Caco-2 (cell line): ENCODE measurements around the gene NPAS3. TPM values are rescaled to one million over a fixed set of nuclear protein-coding genes. Genes with fewer than 3 reads are reported as not detected.

Source experiments
- BruUV-seq: library from RNA; stranded (reverse); fragments of 400-500 nt; replicated peaks from 2 replicates; lab custom pipeline; 2021; lab: Mats Ljungman, UMichigan
- CTCF ChIA-PET: fragments of 300-600 bp; sonication (Branson Sonifier 250); formaldehyde crosslinking; loops from one replicate; lab custom pipeline; 2022; ENCODE audit warnings: antibody characterized with exemption; lab: Charles Lee
- POLR2A ChIA-PET: fragments of 300-600 bp; sonication (Branson Sonifier 250); formaldehyde crosslinking; loops from one replicate; lab custom pipeline; 2022; ENCODE audit warnings: antibody characterized with exemption; lab: Charles Lee
- DNase-seq, 2 experiments: peaks; one replicate each; pipeline versions ENCODE4 v3.0.0 to v3.0.0-alpha.2; 2020 to 2022
- H3K27me3 ChIP-seq: replicated peaks from 2 replicates; pipeline ENCODE4 v1.6.0; 2011; ENCODE audit warnings: low read length; ENCODE audit not compliant: control insufficient read depth, insufficient read depth
- H3K36me3 ChIP-seq: 2 replicates; pipeline ENCODE4 v1.5.1; 2011; ENCODE audit warnings: low read length; ENCODE audit not compliant: control insufficient read depth, insufficient read depth
- H3K4me1 ChIP-seq: fragments of 250-450 bp; sonication (Bioruptor Pico); 2 replicates; pipeline ENCODE4 v1.5.1; 2020; ENCODE audit warnings: mild to moderate bottlenecking
- H3K4me3 ChIP-seq: 2 replicates; pipeline ENCODE4 v1.5.1; 2011; ENCODE audit warnings: low read depth, mild to moderate bottlenecking, control low read depth, low read length
- H3K9me3 ChIP-seq: fragments of 250-450 bp; sonication (Bioruptor Pico); 2 replicates; pipeline ENCODE4 v1.5.1; 2020; ENCODE audit warnings: mild to moderate bottlenecking, moderate library complexity
- H3K27ac Mint-ChIP-seq: one replicate; pipeline ENCODE4 v1.8.0; 2022; ENCODE audit warnings: mixed read lengths; ENCODE audit not compliant: unreplicated experiment
- H3K27me3 Mint-ChIP-seq: one replicate; pipeline ENCODE4 v1.8.0; 2022; ENCODE audit warnings: mixed read lengths; ENCODE audit not compliant: insufficient read depth, unreplicated experiment
- H3K36me3 Mint-ChIP-seq: one replicate; pipeline ENCODE4 v1.8.0; 2022; ENCODE audit warnings: mild to moderate bottlenecking, mixed read lengths; ENCODE audit not compliant: insufficient read depth, unreplicated experiment
- H3K4me1 Mint-ChIP-seq: one replicate; pipeline ENCODE4 v1.8.0; 2022; ENCODE audit warnings: low read depth, mixed read lengths; ENCODE audit not compliant: unreplicated experiment
- H3K4me3 Mint-ChIP-seq: one replicate; pipeline ENCODE4 v1.8.0; 2022; ENCODE audit warnings: mild to moderate bottlenecking, moderate library complexity, mixed read lengths; ENCODE audit not compliant: unreplicated experiment
- H3K9me3 Mint-ChIP-seq: one replicate; pipeline ENCODE4 v1.8.0; 2022; ENCODE audit warnings: mixed read lengths; ENCODE audit not compliant: unreplicated experiment
- CTCF ChIP-seq, 2 experiments: fragments of 200-600 bp in 1 of 2; IDR thresholded peaks; 1 replicate in 1 of 2; 2 replicates in 1 of 2; pipeline versions ENCODE4 v1.5.1 to v1.8.0; 2011 to 2022; ENCODE audit warnings: antibody characterized with exemption in 1 of 2, control low read depth in 1 of 2, inconsistent platforms in 1 of 2, low read depth in 1 of 2, low read length in 1 of 2, mild to moderate bottlenecking in 1 of 2, moderate library complexity in 1 of 2; ENCODE audit not compliant: insufficient read depth in 1 of 2, severe bottlenecking in 1 of 2, unreplicated experiment in 1 of 2
- intact Hi-C: fragments of 100-400 bp; cut with micrococcal nuclease; formaldehyde crosslinking; loops from one replicate; pipeline ENCODE4 v1.10.0; 2022; ENCODE audit not compliant: unreplicated experiment
- total RNA-seq: library from RNA; stranded (reverse); gene quantifications from 2 replicates; pipeline ENCODE4 v1.2.3, GENCODE V29; 2022

The NPAS3 gene
- total RNA-seq, 1 experiment from 2014 or later = not detected

GRCh38 chr14:33851931-33852330, 913.3 kb downstream of the NPAS3 start:
- Mint-ChIP-seq H3K9me3 (no peaks in the 10 kb centered on the region), H3K36me3 (no peaks in the 10 kb centered on the region), H3K27ac (no peak overlapping the region), H3K4me3 (no peak overlapping the region), H3K27me3 (no peaks in the 10 kb centered on the region), H3K4me1 (peaks cover 8% of the 10 kb centered on the region)
- ChIA-PET POLR2A (no interaction called here), CTCF (no interaction called here)
- Histone ChIP-seq H3K9me3 (no peaks in the 10 kb centered on the region), H3K4me1 (no peaks in the 10 kb centered on the region), H3K36me3 (no peaks in the 10 kb centered on the region), H3K4me3 (no peak overlapping the region), H3K27me3 (no peaks in the 10 kb centered on the region)
- BruUV-seq = no TSS peak
- DNase-seq = no peak
- TF ChIP-seq CTCF (IDR thresholded peaks at IDR 0.05; ENCODE audit: insufficient read depth in 1 of 2, low read depth in 1 of 2, low read length in 1 of 2, severe bottlenecking in 1 of 2, unreplicated experiment in 1 of 2) = no peak
- intact Hi-C loops = no loop called here
